Transverse colon (tissue), 4 donors: ENCODE results near the gene SEL1L. TPM values are rescaled to one million over a fixed set of nuclear protein-coding genes. Genes with fewer than 3 reads are reported as not detected.
"Not testable (repeated sequence)": the region's sequence is repeated elsewhere in the genome, so short reads cannot be mapped to it uniquely, and the experiment has no call there.

ENCODE experiments used
- DNase-seq: peaks from one replicate; pipeline ENCODE4 v3.0.0-alpha.2; 2019
- H3K27ac ChIP-seq, 4 donors: fragments of 200-600 bp; sonication (generic); 2 replicates each; pipeline ENCODE4 v1.5.1; 2016 to 2018; ENCODE audit warnings: inconsistent platforms in 4 of 4
- H3K27me3 ChIP-seq: fragments of 200-600 bp; sonication (generic); 2 replicates; pipeline ENCODE4 v1.5.1; 2017; ENCODE audit warnings: inconsistent platforms
- H3K36me3 ChIP-seq, 4 donors: fragments of 200-600 bp; sonication (generic); 2 replicates each; pipeline ENCODE4 v1.5.1; 2017 to 2019; ENCODE audit warnings: inconsistent platforms in 4 of 4
- H3K4me1 ChIP-seq, 4 donors: fragments of 200-600 bp; sonication (generic); 2 replicates each; pipeline ENCODE4 v1.5.1; 2017 to 2020; ENCODE audit warnings: inconsistent platforms in 4 of 4
- H3K4me3 ChIP-seq, 4 donors: fragments of 200-600 bp; sonication (generic); 1 replicate in 1 of 4; 2 replicates in 3 of 4; pipeline versions ENCODE4 v1.5.1 to v1.6.1; 2017 to 2019; ENCODE audit warnings: inconsistent platforms in 4 of 4
- H3K9me3 ChIP-seq, 2 donors: fragments of 200-600 bp; sonication (generic); 2 replicates each; pipeline ENCODE4 v1.5.1; 2017 to 2019; ENCODE audit warnings: inconsistent platforms in 2 of 2
- CTCF ChIP-seq, 5 experiments: fragments of 200-600 bp in 3 of 5; fragments of 450-650 bp in 2 of 5; sonication (generic) in 3 of 5; IDR thresholded peaks; 1 replicate in 2 of 5; 2 replicates in 3 of 5; pipeline ENCODE4 v1.5.1; 2016 to 2017; ENCODE audit warnings: antibody characterized with exemption in 5 of 5, inconsistent platforms in 3 of 5, mild to moderate bottlenecking in 2 of 5, moderate library complexity in 1 of 5
- EP300 ChIP-seq: sonication (generic); formaldehyde crosslinking; IDR thresholded peaks from one replicate; pipeline ENCODE4 v1.6.1; 2017; ENCODE audit warnings: antibody characterized with exemption, low read depth
- POLR2A ChIP-seq: fragments of 450-650 bp; IDR thresholded peaks from one replicate; pipeline ENCODE4 v1.6.1; 2016; ENCODE audit warnings: antibody characterized with exemption, mild to moderate bottlenecking, moderate library complexity
- POLR2AphosphoS5 ChIP-seq, 3 donors: sonication (generic); formaldehyde crosslinking; IDR thresholded peaks; one replicate each; pipeline ENCODE4 v1.6.1; 2016; ENCODE audit warnings: antibody characterized with exemption in 3 of 3
- WGBS, 2 donors: methylation state at CpG; one replicate each; pipeline ENCODE4 v1.1.5; 2018; ENCODE audit warnings: low coverage in 1 of 2; 5-methylcytosine and 5-hydroxymethylcytosine counted together
- in situ Hi-C, 4 donors: fragments of 200-750 bp; cut with MboI; loops; one replicate each; pipeline versions ENCODE4 v1.15.0 to v1.15.1; 2017; ENCODE audit warnings: low sequenced_read_pairs in 3 of 4, low pct_ligation_motif_present in 1 of 4, low pct_unique_long_range_greater_than_20kb in 1 of 4
- intact Hi-C: fragments of 100-400 bp; cut with DNase I; formaldehyde crosslinking; loops from one replicate; pipeline ENCODE4 v1.15.1; 2023; ENCODE audit warnings: low total_unique reads
- total RNA-seq, 4 donors: library from RNA; depleted of rRNA; stranded (reverse); fragments of >200 nt; gene quantifications; one replicate each; pipeline ENCODE4 v1.1.0, GENCODE V29; 2016

The SEL1L gene
- total RNA-seq, 4 donors from 2014 or later, result 29.5 to 64.8 (median 43.5) TPM

DNA sequence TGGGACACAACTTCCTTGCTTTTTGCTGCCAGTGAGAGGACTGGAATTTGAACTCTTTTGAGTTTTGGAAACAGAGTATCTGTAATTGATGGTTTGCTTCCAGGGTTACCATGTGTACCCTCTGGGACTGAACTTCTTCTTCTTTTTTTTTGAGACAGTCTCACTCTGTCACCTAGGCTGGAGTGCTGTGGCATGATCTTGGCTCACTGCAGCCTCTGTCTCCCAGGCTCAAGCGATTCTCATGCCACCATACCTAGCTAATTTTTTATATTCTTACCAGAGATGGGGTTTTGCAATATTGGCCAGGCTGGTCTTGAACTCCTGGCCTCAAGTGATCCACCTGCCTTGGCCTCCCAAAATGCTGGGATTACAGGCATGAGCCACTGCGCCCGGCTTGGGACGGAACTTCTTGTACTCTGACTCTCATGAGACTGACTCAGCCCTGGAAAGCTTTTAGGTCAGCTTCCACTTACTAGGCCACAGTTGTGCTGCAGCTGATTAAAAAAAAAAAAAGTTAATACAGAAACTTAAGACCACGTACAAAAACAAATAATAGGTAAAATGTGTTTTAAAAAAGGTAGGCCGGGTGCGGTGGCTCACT lies 15.8 kb downstream of the SEL1L start:
- intact Hi-C loops (no loop called here), in situ Hi-C loops (no loop called here)
- no peaks in the 10 kb centered on the region for H3K27me3 ChIP-seq
- TF ChIP-seq POLR2A, result no peak
- TF ChIP-seq POLR2AphosphoS5 (IDR thresholded peaks at IDR 0.05), result peak in 1 of 3 donors; percentile 15
- no peak for TF ChIP-seq EP300
- no peak for TF ChIP-seq CTCF (IDR thresholded peaks at IDR 0.05)
- H3K4me1 ChIP-seq, result peaks cover 30 to 45% (median 34%) of the 10 kb centered on the region in 4 donors
- H3K36me3 ChIP-seq, result peaks cover 0 to 7% (median 0%) of the 10 kb centered on the region in 4 donors
- no peak overlapping the region for H3K4me3 ChIP-seq
- 61 to 70% methylated on average over 4 to 7 of the region's 7 CpGs for WGBS, 2 donors
- peak; percentile 30 for DNase-seq
- H3K9me3 ChIP-seq, result no peaks in the 10 kb centered on the region
- H3K27ac ChIP-seq, result peak overlapping the region; percentile 72 to 83 (median 80)

GRCh38 chr14:81516986-81517797 lies 16.5 kb downstream of the SEL1L start:
- Histone ChIP-seq H3K4me1 (peaks cover 30 to 50% (median 34%) of the 10 kb centered on the region in 4 donors), H3K27ac (peak overlapping the region; percentile 72 to 83 (median 80)), H3K27me3 (no peaks in the 10 kb centered on the region), H3K9me3 (no peaks in the 10 kb centered on the region), H3K36me3 (peaks cover 0 to 7% (median 0%) of the 10 kb centered on the region in 4 donors), H3K4me3 (no peak overlapping the region)
- in situ Hi-C loops (no loop called here), intact Hi-C loops (no loop called here)
- DNase-seq, result peak; percentile 30
- WGBS, 2 donors, result 30 to 41% methylated on average over 2 of the region's 2 CpGs
- TF ChIP-seq CTCF (IDR thresholded peaks at IDR 0.05) (no peak), POLR2A (no peak), EP300 (no peak), POLR2AphosphoS5 (IDR thresholded peaks at IDR 0.05) (peak in 2 of 3 donors; percentile 19 to 21)

GRCh38 chr14:81515927-81516326 lies 17.7 kb downstream of the SEL1L start:
- in situ Hi-C loops, H3K9me3 ChIP-seq, intact Hi-C loops, H3K27me3 ChIP-seq, DNase-seq, H3K36me3 ChIP-seq, H3K4me3 ChIP-seq: not testable (repeated sequence)
- Histone ChIP-seq H3K27ac (peak overlapping the region in 1 of 4 donors; percentile 83), H3K4me1 (peaks cover 30 to 61% (median 43%) of the 10 kb centered on the region in 4 donors)
- WGBS, 2 donors, result 92 to 98% methylated on average over 8 of the region's 8 CpGs

DNA sequence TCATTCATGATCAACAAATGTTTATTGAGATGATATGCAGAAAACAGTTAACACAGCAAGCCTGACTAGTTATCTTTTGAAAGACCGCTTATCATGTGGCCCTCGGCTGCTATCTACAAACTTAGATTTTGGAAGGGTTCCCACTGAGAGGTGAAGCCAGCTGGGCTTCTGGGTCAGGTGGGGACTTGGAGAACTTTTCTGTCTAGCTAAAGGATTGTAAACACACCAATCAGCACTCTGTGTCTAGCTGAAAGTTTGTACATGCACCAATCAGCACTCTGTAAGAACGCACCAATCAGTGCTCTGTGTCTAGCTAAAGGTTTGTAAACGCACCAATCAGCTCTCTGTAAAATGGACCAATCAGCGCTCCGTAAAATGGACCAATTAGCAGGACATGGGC lies 20.8 kb downstream of the SEL1L start:
- H3K36me3 ChIP-seq, H3K9me3 ChIP-seq, H3K27ac ChIP-seq, H3K27me3 ChIP-seq, DNase-seq, intact Hi-C loops, in situ Hi-C loops, H3K4me3 ChIP-seq: not testable (repeated sequence)
- WGBS, 2 donors, result 88 to 100% methylated on average over 1 to 6 of the region's 6 CpGs
- H3K4me1 ChIP-seq, result peaks cover 17 to 47% (median 35%) of the 10 kb centered on the region in 4 donors

GRCh38 chr14:81511111-81511904 lies 22.3 kb downstream of the SEL1L start:
- WGBS, 2 donors, result 67 to 72% methylated on average over 6 of the region's 6 CpGs
- no peak overlapping the region for H3K4me3 ChIP-seq
- peaks cover 4 to 38% (median 24%) of the 10 kb centered on the region in 4 donors for H3K4me1 ChIP-seq
- no peak for DNase-seq
- H3K27me3 ChIP-seq, result no peaks in the 10 kb centered on the region
- intact Hi-C loops, result no loop called here
- in situ Hi-C loops, result no loop called here
- peaks cover 0 to 3% (median 0%) of the 10 kb centered on the region in 4 donors for H3K36me3 ChIP-seq
- TF ChIP-seq CTCF (IDR thresholded peaks at IDR 0.05), result no peak
- TF ChIP-seq POLR2A, result no peak
- TF ChIP-seq EP300, result no peak
- TF ChIP-seq POLR2AphosphoS5 (IDR thresholded peaks at IDR 0.05), result no peak
- H3K9me3 ChIP-seq, result no peaks in the 10 kb centered on the region
- H3K27ac ChIP-seq, result no peak overlapping the region
